Superior temporal gyrus (tissue), 1 donor: ENCODE data around the gene PEX16.

Source experiments
- DNase-seq: peaks from one replicate; pipeline ENCODE4 v3.0.0-alpha.2; 2016; ENCODE audit errors: extremely low spot score

The PEX16 gene

DNA sequence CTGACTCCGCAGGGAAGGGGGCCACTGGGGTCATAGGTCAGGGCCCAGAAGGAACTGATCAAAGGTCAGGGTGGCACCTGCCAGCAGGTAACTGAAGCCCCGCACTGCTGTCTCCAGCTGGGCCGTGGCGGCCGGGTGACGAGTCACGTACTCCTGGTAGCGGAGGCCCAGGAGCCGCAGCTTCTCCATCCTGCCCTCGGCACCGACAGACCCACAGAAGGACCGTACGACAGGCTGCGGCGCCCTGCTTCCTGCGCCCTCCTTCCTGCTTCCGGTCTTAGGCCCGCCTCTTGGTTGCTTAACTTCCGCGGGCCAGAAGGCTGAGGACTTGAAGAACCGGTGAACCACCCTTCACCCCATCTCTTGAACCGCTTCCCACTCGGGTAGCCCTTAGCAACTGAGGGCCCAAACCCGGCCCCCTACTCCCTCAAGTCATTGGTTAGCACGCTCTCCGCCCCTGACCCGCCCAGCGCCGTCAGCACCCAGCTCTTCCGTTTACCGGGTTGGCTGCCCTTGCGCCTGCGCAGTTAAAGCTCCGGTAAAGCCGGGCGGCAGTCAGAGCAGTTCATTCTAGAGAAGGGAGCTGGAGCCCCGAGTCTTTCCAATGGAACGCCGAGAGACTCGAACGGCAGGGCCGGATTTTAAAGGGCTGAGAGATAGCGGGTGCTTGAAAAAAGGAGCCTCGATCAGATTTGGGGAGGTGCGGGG is at the start of gene PEX16:
Gene PEX16, minus strand, starts transcription at position 255 of the 708 bp plus-strand sequence. Its CDS starts 66 bp downstream, at position 189.
- DNase-seq = peak; percentile 98

DNA sequence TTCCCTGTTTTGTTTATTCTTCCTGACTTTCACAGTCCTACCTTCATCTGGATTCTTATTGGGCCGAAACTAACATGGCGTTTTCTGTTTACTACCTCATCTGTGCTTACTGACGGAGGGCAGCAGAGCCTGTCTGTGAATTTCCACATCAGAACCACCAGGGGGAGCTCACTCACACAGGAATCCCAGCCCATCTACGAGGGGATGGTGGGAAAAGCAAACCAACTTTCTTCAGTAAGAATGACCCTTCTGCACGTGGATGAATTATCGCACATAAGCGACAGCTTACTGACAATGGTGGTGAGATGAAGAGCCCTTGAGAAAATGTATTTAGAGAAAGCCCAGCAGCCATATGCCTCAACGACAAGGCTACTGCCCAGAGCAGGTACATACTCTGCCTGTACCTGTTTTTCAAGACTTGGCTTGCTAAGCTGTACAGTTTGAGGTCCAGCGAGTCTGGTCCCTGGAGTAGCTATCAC is 47.3 kb upstream of the PEX16 start:
- peak; percentile 93 for DNase-seq

DNA sequence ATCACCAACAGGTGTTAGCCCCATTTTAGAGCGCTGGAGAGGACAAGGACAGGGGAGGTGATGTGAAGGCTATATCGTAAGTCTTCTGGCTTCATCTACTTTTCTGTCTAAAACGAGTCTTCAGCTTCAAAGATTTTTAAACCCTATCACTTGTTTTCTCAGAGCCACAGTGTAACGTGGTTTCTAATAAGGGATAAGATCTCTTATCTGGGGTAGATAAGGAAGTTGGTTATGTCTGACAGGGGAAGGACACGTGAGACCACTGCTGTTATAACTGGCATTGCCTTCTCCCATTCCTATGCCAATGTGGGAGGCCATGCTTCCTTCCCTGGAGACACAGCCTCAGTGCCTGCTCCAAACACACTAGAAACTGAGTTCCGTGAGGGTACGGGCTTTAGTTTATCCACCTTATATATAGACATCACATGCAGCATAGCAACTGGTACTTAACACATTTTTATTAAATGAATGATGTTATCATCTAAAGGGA is 44.1 kb upstream of the PEX16 start:
- DNase-seq = no peak

DNA sequence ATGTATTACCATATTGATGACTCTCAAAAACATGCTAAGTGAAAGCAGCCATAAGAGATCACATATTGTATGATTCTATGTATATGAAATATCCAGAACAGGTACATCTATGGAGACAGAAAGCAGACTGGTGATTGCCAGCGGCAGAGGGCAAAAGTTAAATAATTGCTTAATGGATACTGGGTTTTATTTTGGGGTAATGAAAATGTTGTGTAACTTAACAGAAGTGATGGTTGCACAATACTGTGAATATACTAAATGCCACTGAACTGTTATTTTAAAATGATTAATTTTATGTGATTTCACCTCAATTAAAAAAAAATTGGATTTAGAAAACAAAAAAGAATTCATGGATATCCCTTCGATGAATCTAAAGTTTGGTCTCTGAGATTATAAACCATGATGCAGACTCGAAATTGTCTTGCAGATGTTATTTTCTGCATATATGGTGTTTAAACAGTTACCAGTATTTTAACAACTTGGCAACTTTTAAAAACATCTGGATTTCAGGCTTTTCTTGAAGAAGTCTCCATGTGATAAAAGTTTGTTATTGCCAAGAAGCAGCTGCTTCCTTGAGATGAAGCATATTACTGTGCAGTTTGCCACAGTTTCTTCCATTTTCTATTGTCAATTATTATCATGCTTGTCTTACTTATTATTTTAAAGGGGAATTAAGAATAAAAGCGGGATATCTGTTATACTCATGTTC is 42.9 kb upstream of the PEX16 start:
- DNase-seq = no peak

DNA sequence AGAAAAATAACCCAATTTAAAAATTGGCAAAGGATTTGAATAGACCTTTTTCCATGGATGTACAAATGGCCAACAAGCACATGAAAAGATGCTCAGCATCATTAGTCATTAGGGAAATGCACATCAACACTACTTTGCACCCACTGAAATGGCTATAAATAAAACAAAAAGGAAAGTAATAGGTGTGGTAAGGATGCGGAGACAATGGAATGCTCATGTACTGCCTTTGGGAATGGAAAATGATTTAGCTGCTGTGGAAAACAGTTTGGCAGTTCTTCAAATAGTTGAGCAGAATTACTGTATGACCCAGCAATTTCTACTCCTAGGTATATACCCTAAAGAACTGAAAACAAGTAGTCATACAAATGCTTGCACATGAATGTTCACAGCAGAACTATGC is 42.2 kb upstream of the PEX16 start:
- DNase-seq = no peak

DNA sequence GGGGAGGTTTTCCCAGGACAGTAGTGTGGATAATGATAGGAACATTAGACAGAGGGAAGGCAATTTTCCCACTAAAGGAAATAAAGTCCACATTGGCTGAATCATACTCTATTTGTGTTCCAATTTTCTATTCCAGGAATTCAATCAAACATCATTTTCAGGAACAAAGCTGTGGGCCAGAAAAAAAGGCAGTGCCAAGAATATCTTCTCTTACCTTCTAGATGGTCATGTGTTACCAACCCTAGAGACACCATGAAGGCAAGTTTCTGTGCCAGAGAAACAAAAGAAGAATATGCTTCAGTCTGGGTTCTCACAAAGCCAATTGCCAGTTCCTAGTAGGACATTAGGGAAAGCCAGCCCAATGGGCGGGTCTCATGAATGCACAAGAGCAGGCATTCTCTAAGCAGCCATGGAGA is 32.3 kb upstream of the PEX16 start:
- DNase-seq = peak; percentile 48

DNA sequence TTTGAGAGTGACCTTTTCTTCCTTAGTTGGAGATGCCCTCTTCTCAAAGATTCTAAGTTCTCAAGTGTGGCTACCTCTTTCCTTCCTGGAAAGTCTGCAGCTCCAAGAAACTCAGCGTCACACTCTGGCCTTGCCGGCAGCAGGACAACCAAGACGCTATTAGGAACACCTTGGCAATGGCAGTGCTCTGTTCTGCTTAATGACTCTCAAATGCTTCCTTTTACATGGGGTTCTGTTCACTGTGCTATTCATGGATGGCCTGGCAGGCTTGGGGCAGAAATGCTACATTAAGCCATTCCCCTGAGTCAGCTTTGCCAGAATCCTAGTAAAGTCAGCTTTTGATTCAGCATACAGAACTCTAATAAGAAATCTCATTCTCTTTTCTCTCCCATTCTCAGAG is 30.7 kb upstream of the PEX16 start:
- no peak for DNase-seq

DNA sequence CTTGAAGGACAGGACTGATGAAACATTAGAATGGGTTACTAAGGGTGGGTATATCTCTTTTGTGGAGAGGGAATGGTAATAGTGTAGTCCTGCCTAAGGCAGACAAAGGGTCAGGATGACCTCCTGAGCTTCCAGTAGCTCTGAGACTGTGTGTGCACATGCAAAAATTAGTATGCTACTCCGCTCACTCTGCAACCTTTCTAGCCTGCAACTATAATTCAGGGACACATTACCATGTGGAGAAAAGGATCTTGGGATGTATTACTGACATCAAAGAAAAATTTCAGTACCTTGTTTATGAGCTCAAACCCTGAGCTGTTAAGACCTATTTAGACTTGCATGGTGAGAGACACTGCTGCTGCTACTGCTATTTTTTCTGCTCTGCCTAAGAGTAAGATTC is 30.2 kb upstream of the PEX16 start:
- no peak for DNase-seq

DNA sequence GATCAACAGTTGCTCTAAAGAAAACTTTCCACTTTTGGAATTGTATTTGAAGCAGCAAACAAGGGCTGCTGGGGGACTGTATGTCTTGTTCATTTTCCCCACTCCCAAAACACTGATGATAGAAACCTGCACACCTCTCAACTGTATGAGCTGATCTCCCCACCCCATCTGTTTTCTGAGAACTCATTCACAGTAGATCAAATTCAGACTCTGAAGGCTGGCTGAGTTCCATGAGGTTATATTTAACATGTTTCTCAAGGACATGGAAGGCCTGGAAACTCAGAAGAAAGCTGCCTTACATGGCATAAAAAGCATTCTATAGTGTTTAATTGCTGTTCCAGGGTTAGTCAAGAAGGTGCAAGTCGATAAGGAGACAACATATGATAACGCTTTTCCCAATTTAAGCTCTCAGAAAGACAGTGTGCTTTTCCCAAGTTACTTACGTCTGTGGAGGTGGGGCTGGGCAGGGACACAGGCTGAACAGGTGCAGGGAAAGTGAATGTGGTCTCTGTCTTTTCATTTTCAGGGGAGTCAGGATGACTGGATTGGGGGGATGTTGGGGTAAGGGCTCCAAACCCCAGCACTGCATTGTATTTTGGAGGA is 27.8 kb upstream of the PEX16 start:
- DNase-seq = no peak

DNA sequence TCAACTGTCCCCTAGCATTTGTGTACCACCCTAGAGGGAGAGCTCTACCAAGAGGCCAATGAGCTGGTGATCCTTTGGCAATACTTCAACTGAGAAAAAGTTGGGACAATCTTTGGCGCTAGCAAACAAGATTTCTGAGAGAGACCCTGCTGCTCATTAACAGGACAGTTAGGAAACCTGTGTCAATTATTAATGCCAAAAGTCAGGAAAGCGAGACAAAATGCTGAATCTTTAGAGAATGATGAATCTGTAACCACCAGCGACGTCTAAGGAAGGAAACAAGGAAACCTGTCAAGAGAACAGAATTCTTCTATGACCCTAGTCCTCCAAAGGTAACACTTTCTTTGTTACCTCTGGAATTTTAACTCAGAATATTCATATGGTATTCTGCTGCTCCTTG is 24.7 kb upstream of the PEX16 start:
- no peak for DNase-seq

DNA sequence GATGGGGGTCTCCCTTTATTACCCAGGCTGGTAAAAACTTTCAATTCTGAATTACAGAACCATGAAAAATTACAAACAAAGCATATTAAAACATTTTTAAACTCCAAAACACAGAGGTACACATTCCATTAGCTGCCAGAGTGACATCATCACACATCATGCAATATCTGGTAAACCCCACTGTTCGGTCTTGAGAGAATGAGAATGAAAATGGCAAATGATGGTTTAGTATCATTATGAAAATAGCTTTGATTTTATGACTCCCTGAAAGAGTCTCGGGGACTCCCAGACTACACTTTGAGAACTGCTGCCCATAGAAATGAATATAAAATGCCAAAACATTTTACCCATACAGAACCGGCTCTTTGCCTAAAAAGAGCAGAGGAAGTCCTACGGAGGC is 23.6 kb upstream of the PEX16 start:
- DNase-seq = no peak

DNA sequence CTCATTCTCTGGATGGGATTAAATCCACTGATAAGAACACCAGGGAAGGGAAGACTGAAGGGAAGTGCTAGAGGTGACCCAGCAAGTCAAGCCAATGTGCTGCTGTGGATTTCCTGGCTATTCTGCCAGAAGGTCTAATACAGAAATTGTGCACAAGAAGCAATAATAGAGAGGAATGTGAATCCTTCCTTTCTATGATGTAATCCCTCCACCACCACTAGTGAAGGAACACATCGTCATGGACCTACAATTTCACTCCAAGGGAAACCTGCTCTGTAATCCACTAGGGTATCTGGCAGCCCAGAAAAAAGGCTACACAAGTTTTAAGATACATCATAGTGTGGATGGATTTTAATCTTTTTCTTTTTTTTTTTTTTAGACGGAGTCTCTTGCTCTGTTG is 22.2 kb upstream of the PEX16 start:
- DNase-seq = no peak

DNA sequence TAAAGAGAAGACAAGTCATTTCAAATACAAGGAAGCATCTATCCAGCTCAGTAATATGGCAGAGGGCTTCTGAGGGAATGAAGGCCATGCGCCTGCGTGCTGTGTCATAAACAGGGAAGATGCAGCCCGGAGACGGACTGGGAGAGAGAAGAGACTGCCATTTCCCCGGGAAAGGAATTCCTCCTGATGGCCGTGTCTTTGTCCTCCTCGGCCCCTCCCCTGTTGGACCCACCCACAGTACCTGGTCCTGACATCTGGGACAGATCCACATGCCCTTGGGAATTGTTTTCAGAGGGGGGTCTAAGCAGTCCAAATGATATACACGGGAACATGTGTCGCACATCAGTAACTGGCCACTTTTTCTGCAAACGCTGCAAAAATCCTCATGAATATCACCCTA is 20.2 kb upstream of the PEX16 start:
- no peak for DNase-seq

DNA sequence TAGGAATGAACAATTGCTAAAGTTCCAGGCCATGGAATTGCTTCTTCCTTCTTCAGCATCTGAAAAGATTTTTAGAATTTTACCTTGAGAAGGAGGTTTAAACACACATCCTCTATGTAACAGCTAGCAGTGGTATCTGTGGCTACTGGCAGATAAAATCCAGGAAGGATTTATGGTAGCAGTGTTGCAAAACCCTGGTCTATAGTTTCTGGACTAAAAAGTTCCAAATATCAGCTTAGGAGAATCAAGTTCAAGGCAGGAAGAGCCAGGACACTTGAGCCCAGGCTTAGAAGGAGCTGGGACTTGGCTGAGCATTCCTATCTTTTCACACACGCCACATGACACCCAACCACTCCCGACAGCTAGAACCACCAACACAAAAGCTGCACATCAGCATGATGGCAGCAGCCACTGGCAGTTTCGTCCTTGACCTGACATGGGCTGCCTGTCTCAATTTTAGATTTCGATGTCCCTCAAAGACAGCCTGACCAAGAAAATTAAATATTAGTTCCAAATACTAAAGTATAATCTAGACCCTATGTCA is 18.9 kb upstream of the PEX16 start:
- DNase-seq = no peak

DNA sequence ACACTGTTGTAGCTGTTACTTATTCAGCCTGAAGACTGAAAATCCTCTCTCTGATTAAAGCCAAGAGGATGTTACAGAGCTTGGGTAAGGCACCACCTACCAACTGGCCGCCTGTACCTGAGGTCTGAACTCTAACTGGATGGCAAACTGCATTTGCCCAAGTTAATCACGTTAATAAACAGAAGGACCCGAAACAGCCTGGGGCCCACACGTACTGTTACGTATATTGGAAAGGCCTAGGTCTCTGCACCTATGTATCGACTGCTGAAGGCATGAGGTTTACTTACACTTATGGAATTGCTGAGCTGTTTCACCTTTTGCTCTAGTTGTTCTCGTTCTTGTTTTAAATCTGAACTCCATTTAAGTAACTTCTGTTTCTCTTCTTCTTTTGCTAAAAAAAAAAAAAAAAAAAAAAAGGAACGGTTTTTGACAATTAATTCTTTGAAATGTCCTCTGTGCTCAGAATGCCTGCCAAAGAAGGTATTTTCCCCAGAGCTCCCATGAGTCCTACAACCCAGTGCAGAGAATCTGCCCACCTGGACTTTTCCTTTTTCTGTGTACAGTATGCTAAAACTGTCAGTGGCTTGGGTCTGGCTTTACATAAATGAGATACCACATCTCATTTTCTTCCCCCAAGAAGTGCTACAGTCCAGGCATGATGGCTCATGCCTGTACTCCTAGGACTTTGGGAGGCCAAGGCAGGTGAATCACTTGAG is 17.8 kb upstream of the PEX16 start:
- no peak for DNase-seq

DNA sequence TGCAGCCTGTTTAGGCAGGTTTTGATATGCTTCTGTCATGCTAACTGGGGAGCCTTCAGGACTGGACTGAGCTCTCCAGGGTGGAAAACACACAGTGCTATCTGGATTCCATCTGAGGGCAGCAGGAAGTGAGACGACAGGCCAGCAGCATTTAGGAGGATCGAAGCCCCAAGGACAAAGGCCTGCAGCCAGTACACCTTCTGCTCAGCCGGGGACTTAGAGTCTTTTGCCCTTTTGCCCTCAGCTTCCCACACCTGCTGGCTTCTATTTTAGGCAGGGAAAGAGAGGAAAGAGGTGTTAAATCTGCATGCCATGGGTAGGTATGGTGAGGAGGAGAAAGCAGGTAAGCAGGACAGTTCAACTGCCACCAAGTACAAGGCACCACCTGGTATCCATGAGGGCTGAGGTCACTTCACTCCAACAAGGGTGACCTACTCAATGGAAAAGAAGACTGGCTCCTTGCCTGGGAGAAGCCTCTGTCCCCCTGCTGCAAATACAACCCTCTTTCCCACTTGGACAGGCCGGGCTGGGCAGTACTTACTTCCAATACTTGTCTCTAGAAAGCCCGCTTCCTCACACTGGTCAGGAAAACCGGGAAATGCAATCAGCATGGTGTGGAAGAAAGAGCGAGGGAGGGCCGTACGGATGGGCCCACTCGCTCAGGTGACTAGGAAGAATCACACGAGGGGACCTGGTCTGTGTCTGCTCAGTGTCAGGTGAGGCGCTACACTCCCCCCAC is 17.1 kb upstream of the PEX16 start:
- no peak for DNase-seq

DNA sequence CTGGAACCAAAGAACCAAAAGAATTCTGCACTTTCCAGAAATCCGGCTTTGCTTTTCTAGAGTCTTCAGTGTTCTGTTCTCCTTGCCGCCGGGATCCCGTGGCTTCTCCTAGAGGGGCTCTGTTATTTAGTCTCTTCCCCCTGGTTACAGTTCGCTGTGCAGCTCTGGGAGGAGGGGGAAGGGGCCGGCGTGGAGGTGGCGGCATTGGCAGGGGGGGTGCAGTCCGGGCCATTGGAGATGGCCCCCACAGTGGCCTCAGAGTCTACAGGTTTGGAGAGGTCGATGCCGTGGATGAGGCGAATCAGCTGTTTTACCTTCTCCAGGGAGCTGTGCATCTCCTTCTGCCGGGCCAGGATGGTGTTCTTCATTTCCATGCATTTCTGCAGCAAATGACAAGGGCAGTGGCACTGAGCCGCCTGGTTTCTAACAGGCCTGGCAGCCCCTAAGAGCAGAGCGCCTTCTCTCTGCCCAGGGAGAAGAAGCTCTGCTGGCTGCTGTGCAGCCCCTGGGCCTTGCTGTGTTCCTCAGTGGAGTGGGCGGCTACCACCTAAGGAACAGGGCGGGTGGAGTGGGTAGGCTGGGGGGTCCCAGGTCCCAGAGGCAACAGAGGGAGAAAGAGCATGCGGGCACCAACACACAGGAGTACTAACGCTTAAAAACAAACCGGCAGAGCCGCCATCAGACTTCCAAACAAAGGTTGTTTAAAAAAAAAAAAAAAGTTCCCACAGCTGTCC is 16.3 kb upstream of the PEX16 start:
- no peak for DNase-seq

DNA sequence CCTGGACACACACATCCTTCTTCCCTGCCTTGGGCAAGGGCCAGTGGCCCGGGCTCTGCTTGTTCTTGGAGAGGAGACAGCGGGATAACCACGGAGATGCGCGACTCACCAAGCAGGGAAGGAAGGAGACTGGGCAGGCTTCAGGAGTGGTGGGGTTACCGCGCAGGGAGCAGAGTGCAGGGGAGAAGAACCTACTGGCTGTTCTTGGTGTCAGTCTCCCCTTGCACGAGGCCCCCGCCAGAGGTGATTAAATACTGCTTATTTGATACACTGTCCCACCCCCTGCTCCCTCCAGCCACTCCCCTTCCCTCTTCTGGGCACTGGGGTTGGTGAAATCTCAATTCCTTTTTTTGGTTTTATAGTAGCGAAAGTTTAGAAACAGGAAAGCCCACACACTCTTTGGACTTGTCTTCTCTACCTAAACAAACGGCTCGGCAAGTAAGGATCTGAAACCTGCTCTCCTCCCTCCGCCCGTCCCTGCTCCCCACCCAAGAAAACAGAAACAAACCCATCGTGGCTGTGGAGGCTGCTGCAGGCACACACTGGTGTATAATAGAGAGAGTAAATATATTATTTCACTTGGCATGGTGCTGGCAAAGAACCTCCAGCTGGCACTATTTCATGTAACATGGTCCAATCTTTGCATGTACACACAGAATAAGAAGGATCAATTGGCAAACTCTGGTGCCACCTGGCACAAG is 15.6 kb upstream of the PEX16 start:
- no peak for DNase-seq

DNA sequence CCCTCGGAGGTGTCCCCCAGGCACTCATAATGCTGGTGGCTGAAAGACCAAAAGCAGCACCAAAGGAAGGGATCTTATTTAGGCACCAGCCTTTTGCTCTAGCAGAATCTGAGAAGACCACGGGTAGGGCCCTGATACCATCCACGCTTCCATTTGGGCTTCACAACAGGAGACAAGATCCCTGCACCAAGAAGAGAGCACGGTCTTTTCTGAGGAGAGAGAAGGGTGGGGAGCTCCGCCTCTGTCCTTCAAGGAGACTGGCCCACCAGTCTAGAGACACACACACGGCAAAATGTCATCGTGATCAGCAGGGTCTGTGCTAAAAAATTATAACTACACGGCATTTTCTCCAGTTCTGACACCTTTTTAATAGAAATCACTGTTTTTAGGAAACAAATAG is 14.5 kb upstream of the PEX16 start:
- DNase-seq = no peak

DNA sequence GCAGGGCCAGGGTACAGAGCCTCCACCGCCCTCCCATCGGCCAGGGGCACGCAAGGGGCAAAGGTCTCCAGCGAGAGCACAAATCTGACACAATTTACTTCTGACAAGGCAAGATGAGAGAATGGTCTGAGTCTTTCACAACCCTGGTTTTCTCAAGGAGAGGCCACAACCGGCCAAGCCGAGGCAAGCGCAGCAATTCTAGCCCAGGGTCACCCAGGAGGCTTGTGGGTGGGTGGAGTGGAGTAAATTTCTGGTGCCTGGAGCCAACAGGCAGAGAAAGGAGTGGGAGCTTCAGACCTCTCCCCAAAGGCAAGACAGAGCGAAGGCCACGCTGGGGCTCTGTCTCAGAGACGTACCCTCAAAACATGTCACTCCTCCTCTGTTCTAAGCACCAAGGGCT is 14.1 kb upstream of the PEX16 start:
- no peak for DNase-seq
